ENCODE data around the gene AMBP. TPM values are rescaled to one million over a fixed set of nuclear protein-coding genes. Genes with fewer than 3 reads are reported as not detected.

AMBP gene
- total and polyA plus RNA-seq, 2 of the 13 experiments (the other 11 are each of a cell fraction or from before 2014, with no cell fraction given), result 1,510 to 2,580 TPM

- TF ChIP-seq KAT7 (CRISPR knock-in tag; IDR thresholded peaks at IDR 0.05; ENCODE audit: borderline replicate concordance), result no peak
- TF ChIP-seq KDM6A (CRISPR knock-in tag; IDR thresholded peaks at IDR 0.05; ENCODE audit: low read depth), result no peak
- TF ChIP-seq GFI1 (CRISPR knock-in tag; IDR thresholded peaks at IDR 0.05; ENCODE audit: borderline replicate concordance), result 0 out of 2 replicates have a peak, but pooled peaks have one; percentile 10
These were observed 39.5 kb upstream of the AMBP start (continued) for GRCh38 chr9:114117614-114117995.

GRCh38 chr9:114116126-114116747 lies 38.1 kb upstream of the AMBP start:
- ATAC-seq, result no peak
- DNase-seq (ENCODE audit: low spot score), result no peak
- no TSS peak for BruUV-seq (replicated peaks)
- no peaks in the 10 kb centered on the region for H3K36me3 ChIP-seq (replicated peaks in 1 of 2; ENCODE audit: control insufficient read depth in 1 of 2, insufficient read depth in 2 of 2, low read length in 2 of 2)
- CTCF ChIA-PET (ENCODE audit: low intra/inter-chr PET ratio, low total read pairs), result no interaction called here
- H3K4me3 ChIP-seq (replicated peaks in 1 of 3; ENCODE audit: insufficient read depth in 1 of 3, low read depth in 2 of 3, low read length in 3 of 3), result peak overlapping the region in 1 of 3 experiments; percentile 27; a peak in 1 of 6 replicates
- intact Hi-C loops (cut with micrococcal nuclease; ENCODE audit: unreplicated experiment), result no loop called here
- WGBS (ENCODE audit: low lambda C conversion rate), result 16% methylated on average over 8 of the region's 12 CpGs
- H3K9ac ChIP-seq (ENCODE audit: insufficient read depth, low read depth, low read length), result peak overlapping the region; percentile 16; the same call in 1 of the 2 replicates
- H3K9me3 ChIP-seq (ENCODE audit: low read length), result no peaks in the 10 kb centered on the region
- no peaks in the 10 kb centered on the region for H4K20me1 ChIP-seq (ENCODE audit: insufficient read depth, low read length)
- no peaks in the 10 kb centered on the region for H3K79me2 ChIP-seq (ENCODE audit: insufficient read depth, low read length)
- POLR2A ChIA-PET, result interaction anchor here (0.9 to 5.6 kb wide), 5 partner anchors 8 to 60 kb away, joined by 3 to 87 read pairs (median 12); partner anchors contain the start of gene COL27A1
- H3K27me3 ChIP-seq (ENCODE audit: control insufficient read depth in 1 of 2, insufficient read depth in 2 of 2, low read length in 2 of 2), result no peaks in the 10 kb centered on the region
- no peak overlapping the region for H3K27ac ChIP-seq (ENCODE audit: extremely low read length, insufficient read depth, low read length)
- H3K4me2 ChIP-seq (ENCODE audit: low read depth, low read length), result peak overlapping the region; percentile 64
- no peak overlapping the region for H2AFZ ChIP-seq (ENCODE audit: low read length)
- peaks cover 87% of the 10 kb centered on the region for H3K4me1 ChIP-seq (ENCODE audit: insufficient read depth, low read length)
- in situ Hi-C loops (cut with HindIII; ENCODE audit: extremely low pct_ligation_motif_present, low pct_unique_long_range_greater_than_20kb), result no loop called here
- FAIRE-seq, result peak; percentile 76
- TF ChIP-seq KDM1A (CRISPR knock-in tag; IDR thresholded peaks at IDR 0.05) (0 out of 2 replicates have a peak, but pooled peaks have one; percentile 51), ZBTB42 (CRISPR knock-in tag; IDR thresholded peaks at IDR 0.05) (no peak), HNRNPLL (IDR thresholded peaks at IDR 0.05; ENCODE audit: low read depth, low read length, poor library complexity, severe bottlenecking) (peak; percentile 28), ZMYM3 (CRISPR knock-in tag; IDR thresholded peaks at IDR 0.05) (peak; percentile 93), ZNF160 (CRISPR knock-in tag; IDR thresholded peaks at IDR 0.05) (no peak), MXD4 (CRISPR knock-in tag; IDR thresholded peaks at IDR 0.05) (no peak), ZNF687 (CRISPR knock-in tag; IDR thresholded peaks at IDR 0.05) (peak; percentile 62), ZFP82 (CRISPR knock-in tag; IDR thresholded peaks at IDR 0.05; ENCODE audit: borderline replicate concordance) (no peak), ZNF788 (CRISPR knock-in tag; IDR thresholded peaks at IDR 0.05; ENCODE audit: borderline replicate concordance) (no peak), PRPF4 (IDR thresholded peaks at IDR 0.05; ENCODE audit: low read depth, low read length, poor library complexity, severe bottlenecking) (no peak), ZNF883 (CRISPR knock-in tag; IDR thresholded peaks at IDR 0.05; ENCODE audit: not compliant biosample characterization) (peak; percentile 56), SRSF1 (optimal IDR thresholded peaks at IDR 0.05; ENCODE audit: low read depth, low read length) (no peak), SUZ12 (IDR thresholded peaks at IDR 0.05; ENCODE audit: low read depth, low read length) (no peak), DNMT1 (CRISPR knock-in tag; IDR thresholded peaks at IDR 0.05) (no peak), CTCF (CRISPR knock-in tag; IDR thresholded peaks at IDR 0.05) (0 out of 2 replicates have a peak, but pooled peaks have one; percentile 9)
